ENCODE measurements around the gene FCRL5. TPM values are rescaled to one million over a fixed set of nuclear protein-coding genes. Genes with fewer than 3 reads are reported as not detected.

FCRL5 gene
- total and polyA plus RNA-seq, 9 of the 15 experiments (the other 6 are each of a cell fraction or from before 2014, with no cell fraction given), result not detected

GRCh38 chr1:157487504-157487903 is 64.8 kb downstream of the FCRL5 start (continued):
- TF ChIP-seq TCF3 (CRISPR knock-in tag; IDR thresholded peaks at IDR 0.05) (peak; percentile 39), ZNF77 (CRISPR knock-in tag; IDR thresholded peaks at IDR 0.05) (no peak), ZNF24 (IDR thresholded peaks at IDR 0.05) (no peak), HDAC6 (IDR thresholded peaks at IDR 0.05; ENCODE audit: low read depth, low read length) (no peak), ZNF668 (CRISPR knock-in tag; IDR thresholded peaks at IDR 0.05) (no peak), ARID3A (IDR thresholded peaks at IDR 0.05; ENCODE audit: borderline replicate concordance, low read depth, low read length) (0 out of 2 replicates have a peak, but pooled peaks have one; percentile 16), EP300 (IDR thresholded peaks at IDR 0.05; ENCODE audit: low read length) (peak; percentile 42; the same call in 1 of the 2 replicates), NRF1 (conservative IDR thresholded peaks at IDR 0.05 in 1 of 2, IDR thresholded peaks at IDR 0.05 in 1 of 2) (no peak), ATF3 (IDR thresholded peaks at IDR 0.05) (peak; percentile 36; the same call in 1 of the 2 replicates), ATF3 (CRISPR knock-in tag; conservative IDR thresholded peaks at IDR 0.05) (no peak), ARID1B (IDR thresholded peaks at IDR 0.05) (peak; percentile 72), SOX6 (IDR thresholded peaks at IDR 0.05) (0 out of 2 replicates have a peak, but pooled peaks have one; percentile 33), CBFA2T3 (IDR thresholded peaks at IDR 0.05) (peak; percentile 38; the same call in 1 of the 2 replicates), C11orf30 (IDR thresholded peaks at IDR 0.05; ENCODE audit: low read depth) (no peak), FOXO4 (CRISPR knock-in tag; IDR thresholded peaks at IDR 0.05) (no peak), ZFP30 (CRISPR knock-in tag; IDR thresholded peaks at IDR 0.05; ENCODE audit: borderline replicate concordance) (no peak), SMAD3 (CRISPR knock-in tag; conservative IDR thresholded peaks at IDR 0.05) (no peak), TEAD4 (IDR thresholded peaks at IDR 0.05; ENCODE audit: low read length) (peak; percentile 47; the same call in 1 of the 2 replicates), TEAD4 (CRISPR knock-in tag; IDR thresholded peaks at IDR 0.05; ENCODE audit: borderline replicate concordance) (no peak), GABPB2 (CRISPR knock-in tag; conservative IDR thresholded peaks at IDR 0.05) (no peak), ZNF740 (CRISPR knock-in tag; IDR thresholded peaks at IDR 0.05) (no peak), ZNF740 (tag; IDR thresholded peaks at IDR 0.05) (no peak)
- TF ChIP-seq, protein P1, sequence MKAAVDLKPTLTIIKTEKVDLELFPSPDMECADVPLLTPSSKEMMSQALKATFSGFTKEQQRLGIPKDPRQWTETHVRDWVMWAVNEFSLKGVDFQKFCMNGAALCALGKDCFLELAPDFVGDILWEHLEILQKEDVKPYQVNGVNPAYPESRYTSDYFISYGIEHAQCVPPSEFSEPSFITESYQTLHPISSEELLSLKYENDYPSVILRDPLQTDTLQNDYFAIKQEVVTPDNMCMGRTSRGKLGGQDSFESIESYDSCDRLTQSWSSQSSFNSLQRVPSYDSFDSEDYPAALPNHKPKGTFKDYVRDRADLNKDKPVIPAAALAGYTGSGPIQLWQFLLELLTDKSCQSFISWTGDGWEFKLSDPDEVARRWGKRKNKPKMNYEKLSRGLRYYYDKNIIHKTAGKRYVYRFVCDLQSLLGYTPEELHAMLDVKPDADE (conservative IDR thresholded peaks at IDR 0.05; ENCODE audit: control insufficient read depth, low read depth, low read length), result no peak

Measured in K562 (cell line).